ENCODE data around the gene KCNC3.

Gene KCNC3

DNA sequence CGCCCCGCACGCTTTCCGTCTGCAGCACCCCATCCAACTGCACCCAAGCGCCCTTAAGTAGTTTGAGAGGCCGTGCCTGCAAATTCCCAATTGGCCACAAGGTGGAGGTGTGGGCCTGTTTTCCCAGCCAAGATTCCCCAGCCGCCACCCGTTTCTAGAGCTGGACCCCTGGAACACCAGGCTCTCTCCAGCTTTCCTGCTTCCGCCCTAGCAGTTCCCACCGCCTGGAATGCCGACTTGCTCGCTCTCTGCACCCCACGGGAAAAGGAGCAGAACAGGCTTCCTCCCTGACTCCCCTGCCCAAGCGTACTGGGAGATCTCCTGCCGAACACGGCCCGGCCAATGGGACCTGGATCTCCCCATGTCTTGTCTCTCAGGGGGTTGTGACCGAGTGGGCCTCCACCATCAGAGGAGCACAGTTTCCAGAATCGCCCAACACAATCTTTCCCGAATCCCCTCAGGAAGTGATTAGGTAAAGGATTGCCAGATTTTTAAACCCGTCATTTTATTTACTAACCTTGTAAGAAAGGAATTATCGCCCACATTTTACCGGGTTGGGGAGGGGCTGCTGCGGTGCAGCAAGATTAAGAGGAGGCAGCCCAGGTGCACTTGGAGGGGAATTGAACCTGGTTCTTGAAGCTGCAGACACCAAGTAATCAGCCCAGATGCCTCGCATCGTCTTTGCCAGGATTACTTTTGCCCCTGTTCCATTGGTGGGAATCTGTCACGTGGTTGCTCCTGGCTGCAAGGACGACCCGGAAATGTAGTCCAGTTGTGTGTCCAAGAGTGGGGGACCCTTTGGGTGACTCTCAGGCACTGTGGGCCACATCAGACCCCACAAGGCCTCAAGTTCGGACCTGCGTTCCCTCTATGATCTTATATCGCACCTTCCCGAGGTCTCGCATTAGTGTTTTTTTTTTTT, 39.7 kb upstream of the KCNC3 start (continued):
- TF ChIP-seq, protein P1, sequence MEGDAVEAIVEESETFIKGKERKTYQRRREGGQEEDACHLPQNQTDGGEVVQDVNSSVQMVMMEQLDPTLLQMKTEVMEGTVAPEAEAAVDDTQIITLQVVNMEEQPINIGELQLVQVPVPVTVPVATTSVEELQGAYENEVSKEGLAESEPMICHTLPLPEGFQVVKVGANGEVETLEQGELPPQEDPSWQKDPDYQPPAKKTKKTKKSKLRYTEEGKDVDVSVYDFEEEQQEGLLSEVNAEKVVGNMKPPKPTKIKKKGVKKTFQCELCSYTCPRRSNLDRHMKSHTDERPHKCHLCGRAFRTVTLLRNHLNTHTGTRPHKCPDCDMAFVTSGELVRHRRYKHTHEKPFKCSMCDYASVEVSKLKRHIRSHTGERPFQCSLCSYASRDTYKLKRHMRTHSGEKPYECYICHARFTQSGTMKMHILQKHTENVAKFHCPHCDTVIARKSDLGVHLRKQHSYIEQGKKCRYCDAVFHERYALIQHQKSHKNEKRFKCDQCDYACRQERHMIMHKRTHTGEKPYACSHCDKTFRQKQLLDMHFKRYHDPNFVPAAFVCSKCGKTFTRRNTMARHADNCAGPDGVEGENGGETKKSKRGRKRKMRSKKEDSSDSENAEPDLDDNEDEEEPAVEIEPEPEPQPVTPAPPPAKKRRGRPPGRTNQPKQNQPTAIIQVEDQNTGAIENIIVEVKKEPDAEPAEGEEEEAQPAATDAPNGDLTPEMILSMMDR (tag by site-specific recombination; IDR thresholded peaks at IDR 0.05): peak; percentile 82
- TF ChIP-seq ZNF335 (tag by site-specific recombination; conservative IDR thresholded peaks at IDR 0.05) (peak; percentile 78), HOXA7 (CRISPR knock-in tag; IDR thresholded peaks at IDR 0.05; ENCODE audit: borderline replicate concordance) (no peak), ZNF530 (tag by site-specific recombination; IDR thresholded peaks at IDR 0.05; ENCODE audit: low read depth) (no peak), ZNF2 (tag by site-specific recombination; IDR thresholded peaks at IDR 0.05) (peak; percentile 91), ZNF660 (tag by site-specific recombination; IDR thresholded peaks at IDR 0.05) (peak; percentile 67; the same call in 1 of the 2 replicates), ZNF654 (tag by site-specific recombination; IDR thresholded peaks at IDR 0.05; ENCODE audit: low read depth) (peak; percentile 76), ZNF341 (tag by site-specific recombination; IDR thresholded peaks at IDR 0.05; ENCODE audit: low read depth) (peak; percentile 46; the same call in 1 of the 2 replicates), ZNF791 (tag by site-specific recombination; IDR thresholded peaks at IDR 0.05) (no peak), ZNF768 (tag by site-specific recombination; IDR thresholded peaks at IDR 0.05) (no peak), ZFP37 (tag by site-specific recombination; IDR thresholded peaks at IDR 0.05) (0 out of 2 replicates have a peak, but pooled peaks have one; percentile 38), GLIS1 (tag by site-specific recombination; IDR thresholded peaks at IDR 0.05) (peak; percentile 19; the same call in 1 of the 2 replicates), ZNF24 (tag by site-specific recombination; IDR thresholded peaks at IDR 0.05) (peak; percentile 40; the same call in 1 of the 2 replicates), ZNF600 (tag by site-specific recombination; IDR thresholded peaks at IDR 0.05) (no peak)
- TF ChIP-seq, protein P2, sequence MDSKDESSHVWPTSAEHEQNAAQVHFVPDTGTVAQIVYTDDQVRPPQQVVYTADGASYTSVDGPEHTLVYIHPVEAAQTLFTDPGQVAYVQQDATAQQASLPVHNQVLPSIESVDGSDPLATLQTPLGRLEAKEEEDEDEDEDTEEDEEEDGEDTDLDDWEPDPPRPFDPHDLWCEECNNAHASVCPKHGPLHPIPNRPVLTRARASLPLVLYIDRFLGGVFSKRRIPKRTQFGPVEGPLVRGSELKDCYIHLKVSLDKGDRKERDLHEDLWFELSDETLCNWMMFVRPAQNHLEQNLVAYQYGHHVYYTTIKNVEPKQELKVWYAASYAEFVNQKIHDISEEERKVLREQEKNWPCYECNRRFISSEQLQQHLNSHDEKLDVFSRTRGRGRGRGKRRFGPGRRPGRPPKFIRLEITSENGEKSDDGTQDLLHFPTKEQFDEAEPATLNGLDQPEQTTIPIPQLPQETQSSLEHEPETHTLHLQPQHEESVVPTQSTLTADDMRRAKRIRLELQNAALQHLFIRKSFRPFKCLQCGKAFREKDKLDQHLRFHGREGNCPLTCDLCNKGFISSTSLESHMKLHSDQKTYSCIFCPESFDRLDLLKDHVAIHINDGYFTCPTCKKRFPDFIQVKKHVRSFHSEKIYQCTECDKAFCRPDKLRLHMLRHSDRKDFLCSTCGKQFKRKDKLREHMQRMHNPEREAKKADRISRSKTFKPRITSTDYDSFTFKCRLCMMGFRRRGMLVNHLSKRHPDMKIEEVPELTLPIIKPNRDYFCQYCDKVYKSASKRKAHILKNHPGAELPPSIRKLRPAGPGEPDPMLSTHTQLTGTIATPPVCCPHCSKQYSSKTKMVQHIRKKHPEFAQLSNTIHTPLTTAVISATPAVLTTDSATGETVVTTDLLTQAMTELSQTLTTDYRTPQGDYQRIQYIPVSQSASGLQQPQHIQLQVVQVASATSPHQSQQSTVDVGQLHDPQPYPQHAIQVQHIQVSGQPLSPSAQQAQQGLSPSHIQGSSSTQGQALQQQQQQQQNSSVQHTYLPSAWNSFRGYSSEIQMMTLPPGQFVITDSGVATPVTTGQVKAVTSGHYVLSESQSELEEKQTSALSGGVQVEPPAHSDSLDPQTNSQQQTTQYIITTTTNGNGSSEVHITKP (tag by site-specific recombination; IDR thresholded peaks at IDR 0.05): peak; percentile 92
- TF ChIP-seq, protein P3, sequence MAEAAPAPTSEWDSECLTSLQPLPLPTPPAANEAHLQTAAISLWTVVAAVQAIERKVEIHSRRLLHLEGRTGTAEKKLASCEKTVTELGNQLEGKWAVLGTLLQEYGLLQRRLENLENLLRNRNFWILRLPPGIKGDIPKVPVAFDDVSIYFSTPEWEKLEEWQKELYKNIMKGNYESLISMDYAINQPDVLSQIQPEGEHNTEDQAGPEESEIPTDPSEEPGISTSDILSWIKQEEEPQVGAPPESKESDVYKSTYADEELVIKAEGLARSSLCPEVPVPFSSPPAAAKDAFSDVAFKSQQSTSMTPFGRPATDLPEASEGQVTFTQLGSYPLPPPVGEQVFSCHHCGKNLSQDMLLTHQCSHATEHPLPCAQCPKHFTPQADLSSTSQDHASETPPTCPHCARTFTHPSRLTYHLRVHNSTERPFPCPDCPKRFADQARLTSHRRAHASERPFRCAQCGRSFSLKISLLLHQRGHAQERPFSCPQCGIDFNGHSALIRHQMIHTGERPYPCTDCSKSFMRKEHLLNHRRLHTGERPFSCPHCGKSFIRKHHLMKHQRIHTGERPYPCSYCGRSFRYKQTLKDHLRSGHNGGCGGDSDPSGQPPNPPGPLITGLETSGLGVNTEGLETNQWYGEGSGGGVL (tag by site-specific recombination; IDR thresholded peaks at IDR 0.05): no peak
- TF ChIP-seq, protein P4, sequence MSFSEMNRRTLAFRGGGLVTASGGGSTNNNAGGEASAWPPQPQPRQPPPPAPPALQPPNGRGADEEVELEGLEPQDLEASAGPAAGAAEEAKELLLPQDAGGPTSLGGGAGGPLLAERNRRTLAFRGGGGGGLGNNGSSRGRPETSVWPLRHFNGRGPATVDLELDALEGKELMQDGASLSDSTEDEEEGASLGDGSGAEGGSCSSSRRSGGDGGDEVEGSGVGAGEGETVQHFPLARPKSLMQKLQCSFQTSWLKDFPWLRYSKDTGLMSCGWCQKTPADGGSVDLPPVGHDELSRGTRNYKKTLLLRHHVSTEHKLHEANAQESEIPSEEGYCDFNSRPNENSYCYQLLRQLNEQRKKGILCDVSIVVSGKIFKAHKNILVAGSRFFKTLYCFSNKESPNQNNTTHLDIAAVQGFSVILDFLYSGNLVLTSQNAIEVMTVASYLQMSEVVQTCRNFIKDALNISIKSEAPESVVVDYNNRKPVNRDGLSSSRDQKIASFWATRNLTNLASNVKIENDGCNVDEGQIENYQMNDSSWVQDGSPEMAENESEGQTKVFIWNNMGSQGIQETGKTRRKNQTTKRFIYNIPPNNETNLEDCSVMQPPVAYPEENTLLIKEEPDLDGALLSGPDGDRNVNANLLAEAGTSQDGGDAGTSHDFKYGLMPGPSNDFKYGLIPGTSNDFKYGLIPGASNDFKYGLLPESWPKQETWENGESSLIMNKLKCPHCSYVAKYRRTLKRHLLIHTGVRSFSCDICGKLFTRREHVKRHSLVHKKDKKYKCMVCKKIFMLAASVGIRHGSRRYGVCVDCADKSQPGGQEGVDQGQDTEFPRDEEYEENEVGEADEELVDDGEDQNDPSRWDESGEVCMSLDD (tag by site-specific recombination; IDR thresholded peaks at IDR 0.05): peak; percentile 72
- TF ChIP-seq, protein P5, sequence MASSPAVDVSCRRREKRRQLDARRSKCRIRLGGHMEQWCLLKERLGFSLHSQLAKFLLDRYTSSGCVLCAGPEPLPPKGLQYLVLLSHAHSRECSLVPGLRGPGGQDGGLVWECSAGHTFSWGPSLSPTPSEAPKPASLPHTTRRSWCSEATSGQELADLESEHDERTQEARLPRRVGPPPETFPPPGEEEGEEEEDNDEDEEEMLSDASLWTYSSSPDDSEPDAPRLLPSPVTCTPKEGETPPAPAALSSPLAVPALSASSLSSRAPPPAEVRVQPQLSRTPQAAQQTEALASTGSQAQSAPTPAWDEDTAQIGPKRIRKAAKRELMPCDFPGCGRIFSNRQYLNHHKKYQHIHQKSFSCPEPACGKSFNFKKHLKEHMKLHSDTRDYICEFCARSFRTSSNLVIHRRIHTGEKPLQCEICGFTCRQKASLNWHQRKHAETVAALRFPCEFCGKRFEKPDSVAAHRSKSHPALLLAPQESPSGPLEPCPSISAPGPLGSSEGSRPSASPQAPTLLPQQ (tag by site-specific recombination; IDR thresholded peaks at IDR 0.05): peak; percentile 40; the same call in 1 of the 2 replicates
- TF ChIP-seq, protein P6, sequence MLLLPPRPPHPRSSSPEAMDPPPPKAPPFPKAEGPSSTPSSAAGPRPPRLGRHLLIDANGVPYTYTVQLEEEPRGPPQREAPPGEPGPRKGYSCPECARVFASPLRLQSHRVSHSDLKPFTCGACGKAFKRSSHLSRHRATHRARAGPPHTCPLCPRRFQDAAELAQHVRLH (tag by site-specific recombination; IDR thresholded peaks at IDR 0.05): no peak
- TF ChIP-seq, protein P7, sequence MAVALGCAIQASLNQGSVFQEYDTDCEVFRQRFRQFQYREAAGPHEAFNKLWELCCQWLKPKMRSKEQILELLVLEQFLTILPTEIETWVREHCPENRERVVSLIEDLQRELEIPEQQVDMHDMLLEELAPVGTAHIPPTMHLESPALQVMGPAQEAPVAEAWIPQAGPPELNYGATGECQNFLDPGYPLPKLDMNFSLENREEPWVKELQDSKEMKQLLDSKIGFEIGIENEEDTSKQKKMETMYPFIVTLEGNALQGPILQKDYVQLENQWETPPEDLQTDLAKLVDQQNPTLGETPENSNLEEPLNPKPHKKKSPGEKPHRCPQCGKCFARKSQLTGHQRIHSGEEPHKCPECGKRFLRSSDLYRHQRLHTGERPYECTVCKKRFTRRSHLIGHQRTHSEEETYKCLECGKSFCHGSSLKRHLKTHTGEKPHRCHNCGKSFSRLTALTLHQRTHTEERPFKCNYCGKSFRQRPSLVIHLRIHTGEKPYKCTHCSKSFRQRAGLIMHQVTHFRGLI (tag by site-specific recombination; IDR thresholded peaks at IDR 0.05): 0 out of 2 replicates have a peak, but pooled peaks have one; percentile 25
- TF ChIP-seq, protein P8, sequence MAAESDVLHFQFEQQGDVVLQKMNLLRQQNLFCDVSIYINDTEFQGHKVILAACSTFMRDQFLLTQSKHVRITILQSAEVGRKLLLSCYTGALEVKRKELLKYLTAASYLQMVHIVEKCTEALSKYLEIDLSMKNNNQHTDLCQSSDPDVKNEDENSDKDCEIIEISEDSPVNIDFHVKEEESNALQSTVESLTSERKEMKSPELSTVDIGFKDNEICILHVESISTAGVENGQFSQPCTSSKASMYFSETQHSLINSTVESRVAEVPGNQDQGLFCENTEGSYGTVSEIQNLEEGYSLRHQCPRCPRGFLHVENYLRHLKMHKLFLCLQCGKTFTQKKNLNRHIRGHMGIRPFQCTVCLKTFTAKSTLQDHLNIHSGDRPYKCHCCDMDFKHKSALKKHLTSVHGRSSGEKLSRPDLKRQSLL (tag by site-specific recombination; IDR thresholded peaks at IDR 0.05): peak; percentile 64; the same call in 1 of the 2 replicates

Measured in HEK293 (cell line).